NCI-H510A treated with DMSO at 0.1 percent for 48 hours (cell line): ENCODE data around the gene AGPS.
"Not testable (repeated sequence)": the region's sequence is repeated elsewhere in the genome, so short reads cannot be mapped to it uniquely, and the experiment has no call there.

Source experiments
- DNase-seq: peaks from one replicate; lab custom pipeline; 2025; lab: John Stamatoyannopoulos, UW

The AGPS gene

GRCh38 chr2:177385151-177385550, 7.4 kb upstream of the AGPS start:
- no peak for DNase-seq

GRCh38 chr2:177391822-177392372, 676 bp upstream of the AGPS start:
- peak; percentile 35 for DNase-seq

- DNase-seq = peak; percentile 32
These were observed 706 bp downstream of the AGPS start for GRCh38 chr2:177393203-177393755.

GRCh38 chr2:177393824-177394593, 1.4 kb downstream of the AGPS start:
- DNase-seq = no peak

- DNase-seq = no peak
These were observed 2.0 kb downstream of the AGPS start for GRCh38 chr2:177394594-177394973.

- DNase-seq = no peak
These were observed 2.9 kb downstream of the AGPS start for GRCh38 chr2:177395351-177396065.

GRCh38 chr2:177396703-177397460, 4.3 kb downstream of the AGPS start:
- no peak for DNase-seq

GRCh38 chr2:177397481-177398289, 5.1 kb downstream of the AGPS start:
- DNase-seq = no peak

GRCh38 chr2:177398290-177398683, 5.7 kb downstream of the AGPS start:
- DNase-seq = no peak

GRCh38 chr2:177398791-177399190, 6.2 kb downstream of the AGPS start:
- no peak for DNase-seq

GRCh38 chr2:177399376-177399775, 6.8 kb downstream of the AGPS start:
- no peak for DNase-seq

GRCh38 chr2:177400337-177400923, 7.9 kb downstream of the AGPS start:
- DNase-seq = no peak

- no peak for DNase-seq
These were observed 9.5 kb downstream of the AGPS start for GRCh38 chr2:177402096-177402495.

- no peak for DNase-seq
These were observed 11.3 kb downstream of the AGPS start for GRCh38 chr2:177403838-177404237.

GRCh38 chr2:177404243-177404642, 11.7 kb downstream of the AGPS start:
- no peak for DNase-seq

GRCh38 chr2:177405029-177405692, 12.6 kb downstream of the AGPS start:
- DNase-seq = no peak

- no peak for DNase-seq
These were observed 13.6 kb downstream of the AGPS start for GRCh38 chr2:177406182-177406581.

GRCh38 chr2:177407031-177407430, 14.5 kb downstream of the AGPS start:
- no peak for DNase-seq

- not testable (repeated sequence) for DNase-seq
These were observed 18.1 kb downstream of the AGPS start for GRCh38 chr2:177410629-177411028.

GRCh38 chr2:177413703-177414102, 21.1 kb downstream of the AGPS start:
- no peak for DNase-seq
